Medulla oblongata (tissue), 1 donor: Measurements from ENCODE around the gene SH3BGRL2.
"Not testable (repeated sequence)": the region's sequence is repeated elsewhere in the genome, so short reads cannot be mapped to it uniquely, and the experiment has no call there.

ENCODE experiments used
- DNase-seq: peaks from one replicate; pipeline ENCODE4 v3.0.0-alpha.2; 2015; ENCODE audit errors: extremely low spot score

SH3BGRL2 gene

DNA sequence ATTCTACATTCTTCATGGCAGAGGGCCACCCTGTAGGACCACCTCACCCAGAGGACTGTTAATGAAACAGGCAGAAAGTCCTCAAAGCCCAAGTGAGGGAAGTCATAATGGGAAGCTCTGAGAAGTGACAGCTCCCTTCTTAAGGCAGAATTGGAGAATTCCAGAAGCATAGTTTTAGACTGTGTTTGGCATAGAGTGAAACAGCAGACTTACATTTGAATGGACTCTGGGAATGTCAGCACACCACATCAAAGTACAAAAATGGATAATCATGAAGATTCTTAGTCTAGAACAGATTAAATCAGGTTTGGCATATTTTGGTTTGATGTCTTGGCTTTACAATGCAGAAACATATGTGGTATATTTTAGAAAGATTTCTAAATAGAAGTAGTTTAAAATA is 17.9 kb downstream of the SH3BGRL2 start:
- DNase-seq = no peak

- no peak for DNase-seq
These were observed 19.8 kb downstream of the SH3BGRL2 start for GRCh38 chr6:79650950-79651349.

DNA sequence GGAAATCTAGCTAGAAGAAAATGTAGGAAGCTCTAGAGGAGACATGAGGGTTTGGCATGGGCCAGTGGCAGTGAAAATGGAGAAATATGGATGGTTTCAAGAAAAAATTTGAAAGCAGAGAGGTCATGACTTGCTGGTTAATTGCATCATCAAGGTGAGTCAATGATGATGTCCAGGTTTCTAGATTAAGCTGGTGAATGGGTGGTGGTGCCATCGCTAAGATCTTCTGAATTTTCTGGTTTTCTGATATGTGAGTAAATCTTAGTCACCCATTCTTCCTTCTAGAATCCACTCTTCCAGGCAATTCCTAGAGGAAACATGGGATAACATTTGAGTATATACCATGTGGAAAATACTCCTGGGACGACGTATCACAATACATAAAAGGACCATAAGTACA is 25.0 kb downstream of the SH3BGRL2 start:
- DNase-seq = no peak

DNA sequence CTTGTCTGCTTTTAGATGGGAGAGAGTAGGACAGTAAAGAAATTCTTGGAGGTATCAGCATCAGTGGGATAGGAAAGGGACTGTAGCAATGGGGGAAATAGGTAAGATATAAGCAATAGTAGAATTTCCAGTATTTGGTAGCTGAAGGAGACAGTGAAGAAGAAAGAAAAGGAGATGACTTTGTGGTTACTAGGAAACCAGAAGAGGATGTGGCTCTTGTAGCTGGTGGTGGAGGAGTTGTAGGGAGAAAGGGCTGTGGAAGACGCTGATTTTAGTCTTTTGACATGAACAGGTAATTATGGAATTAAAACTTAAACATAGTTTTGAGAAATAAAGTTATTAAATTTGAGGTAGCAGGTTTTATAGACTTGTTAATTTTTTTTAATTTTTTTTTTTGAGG is 26.1 kb downstream of the SH3BGRL2 start:
- no peak for DNase-seq

DNA sequence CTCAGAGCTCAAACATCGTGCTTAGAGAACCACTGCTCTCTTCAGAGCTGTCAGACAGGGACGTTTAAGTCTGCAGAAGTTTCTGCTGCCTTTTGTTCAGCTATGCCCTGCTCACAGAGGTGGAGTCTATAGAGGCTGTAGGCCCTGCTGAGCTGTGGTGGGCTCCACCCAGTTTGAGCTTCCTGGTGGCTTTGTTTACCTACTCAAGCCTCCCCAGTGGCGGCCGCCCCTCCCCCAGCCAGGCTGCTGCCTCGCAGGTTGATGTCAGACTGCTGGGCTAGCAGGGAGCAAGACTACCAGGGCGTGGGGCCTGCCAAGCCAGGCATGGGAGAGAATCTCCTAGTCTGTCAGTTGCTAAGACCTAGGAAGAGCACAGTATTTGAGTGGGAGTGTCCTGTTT is 32.5 kb downstream of the SH3BGRL2 start:
- DNase-seq = not testable (repeated sequence)

- no peak for DNase-seq
These were observed 34.8 kb downstream of the SH3BGRL2 start for GRCh38 chr6:79665725-79666551.

DNA sequence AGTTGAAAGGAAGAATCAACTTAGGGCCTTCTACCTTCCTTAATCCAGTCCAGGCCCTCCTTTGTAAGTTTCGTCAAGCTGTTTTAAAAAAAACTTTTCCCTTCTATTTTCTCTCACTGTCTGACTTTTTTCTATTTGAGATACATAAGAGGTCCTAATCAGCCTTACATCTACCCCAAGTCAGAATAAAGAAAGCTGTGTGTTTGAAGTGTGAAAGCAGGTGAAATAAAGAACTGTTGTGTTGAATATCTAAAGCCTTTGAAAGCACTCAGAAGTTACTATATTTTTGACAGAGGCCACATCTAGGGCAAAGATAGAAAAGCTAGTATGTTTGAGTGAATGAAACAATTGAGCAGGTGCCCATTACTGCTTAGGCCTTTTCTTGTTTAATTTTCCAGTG is 35.5 kb downstream of the SH3BGRL2 start:
- no peak for DNase-seq

GRCh38 chr6:79668381-79668780 is 37.3 kb downstream of the SH3BGRL2 start:
- DNase-seq = no peak

- no peak for DNase-seq
These were observed 38.6 kb downstream of the SH3BGRL2 start for GRCh38 chr6:79669766-79670165.

GRCh38 chr6:79670789-79671188 is 39.7 kb downstream of the SH3BGRL2 start:
- no peak for DNase-seq

DNA sequence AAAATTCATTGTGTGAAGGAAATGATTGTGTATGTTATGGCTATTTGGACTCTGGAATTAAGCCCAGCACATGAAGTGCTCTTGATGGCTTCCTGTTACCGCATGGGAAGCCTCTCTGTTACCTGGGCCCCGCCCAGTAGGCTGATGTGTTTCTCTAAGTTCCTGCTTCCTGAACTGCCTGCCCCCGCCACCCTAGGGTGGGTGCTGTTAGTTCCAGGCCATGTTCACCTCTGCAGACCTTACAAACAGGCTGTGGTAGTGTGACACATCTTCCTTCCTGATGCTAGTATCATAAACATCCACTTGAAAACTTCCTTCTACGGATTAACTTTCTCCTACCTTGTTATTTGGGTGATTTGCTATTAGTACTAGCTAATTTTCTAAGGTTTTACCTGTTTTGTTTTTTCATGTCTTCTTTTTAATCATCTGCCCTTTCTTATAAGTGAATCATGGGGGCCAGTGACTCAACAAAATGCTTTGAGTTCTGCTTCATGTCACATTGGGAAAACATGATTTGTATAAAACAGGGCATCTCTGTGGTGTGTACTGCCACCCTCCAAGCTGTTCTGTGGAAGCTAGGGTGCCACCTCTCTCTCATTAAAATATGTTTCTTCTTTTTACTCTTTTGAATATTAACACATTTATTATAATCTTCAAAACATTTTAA is 40.6 kb downstream of the SH3BGRL2 start:
- no peak for DNase-seq

- DNase-seq = no peak
These were observed 41.5 kb downstream of the SH3BGRL2 start for GRCh38 chr6:79672631-79673111.

DNA sequence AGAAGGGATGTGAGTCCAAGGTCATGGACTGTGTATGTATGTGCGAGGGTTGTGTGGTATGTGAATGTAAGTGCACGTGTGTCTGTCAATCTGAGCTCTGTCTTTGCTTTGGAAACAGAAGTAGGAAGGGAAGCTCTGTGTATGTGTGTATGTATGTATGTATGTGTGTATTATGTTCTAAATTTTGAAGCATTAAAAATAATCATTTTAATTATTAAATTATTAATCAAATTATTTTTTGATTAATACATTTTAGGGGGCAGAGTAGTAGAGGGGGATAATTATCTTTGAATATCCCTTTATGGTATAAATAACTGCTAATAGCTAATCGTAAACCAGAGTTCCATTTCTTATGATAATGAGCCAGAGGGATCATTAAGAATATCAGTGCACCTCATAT is 42.8 kb downstream of the SH3BGRL2 start:
- DNase-seq = no peak

DNA sequence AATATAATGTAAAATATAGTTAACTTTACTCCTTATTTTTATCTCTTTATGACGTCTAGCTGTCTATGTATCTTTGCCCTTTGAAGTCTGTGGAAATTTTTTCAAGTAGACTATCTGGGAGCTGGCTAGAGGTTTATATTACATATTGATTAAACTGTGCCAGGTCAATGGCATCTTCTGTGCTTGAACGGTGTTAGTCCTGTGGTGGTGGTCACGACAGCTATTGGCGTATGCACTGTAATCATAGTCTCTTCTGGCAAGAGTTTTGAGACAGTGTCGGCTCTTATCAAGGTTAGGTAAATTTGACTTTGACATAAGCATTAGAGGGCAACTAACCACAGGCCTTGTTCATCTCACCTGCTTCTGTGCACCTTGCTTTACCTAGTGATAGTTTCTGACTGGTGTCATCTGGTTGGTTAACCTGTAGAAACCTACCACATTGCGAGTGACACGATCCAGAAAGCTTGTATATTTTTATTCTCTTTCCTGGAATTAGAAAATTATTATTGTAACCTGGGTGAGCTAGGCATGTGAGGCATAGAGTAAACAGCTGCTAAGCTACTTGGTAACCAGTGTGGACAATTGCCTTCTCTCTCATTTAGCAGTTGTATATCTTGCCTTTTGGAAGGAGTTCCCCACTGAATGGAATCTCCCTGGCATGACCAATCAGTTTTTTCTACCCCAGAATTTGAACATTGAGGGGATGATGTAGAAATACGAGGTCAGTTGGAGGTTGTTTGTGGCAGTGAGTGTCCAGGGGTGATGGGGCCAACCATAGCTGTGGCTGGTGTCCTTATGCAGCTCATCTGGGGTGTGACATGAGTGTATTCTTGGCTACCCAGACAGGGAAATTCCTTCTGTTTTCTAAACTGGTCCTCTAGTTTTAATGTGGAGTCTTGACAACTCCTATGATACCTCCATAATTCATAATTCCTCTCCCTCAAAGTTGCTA is 45.9 kb downstream of the SH3BGRL2 start:
- DNase-seq = no peak

GRCh38 chr6:79682682-79683081 is 51.6 kb downstream of the SH3BGRL2 start:
- DNase-seq = not testable (repeated sequence)

DNA sequence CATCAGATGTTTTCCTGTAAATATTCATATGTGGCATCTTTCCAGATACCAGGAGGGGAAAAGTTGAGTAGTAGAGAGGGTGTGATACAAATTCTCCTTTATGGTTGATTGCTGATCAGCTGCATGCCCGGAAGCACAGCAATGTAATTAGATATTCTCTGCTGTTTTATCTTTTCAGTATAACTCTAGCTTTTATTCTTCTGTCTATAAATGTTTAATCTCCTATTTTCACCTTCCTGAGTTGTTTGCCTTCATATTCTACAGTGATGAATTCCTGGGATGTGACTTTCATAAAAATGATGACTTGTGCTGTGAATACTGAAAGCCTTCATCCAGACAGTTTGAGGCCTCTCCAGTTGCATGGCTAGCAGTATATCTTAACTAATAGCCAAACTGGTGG is 53.7 kb downstream of the SH3BGRL2 start:
- DNase-seq = no peak

GRCh38 chr6:79686707-79687309 is 55.7 kb downstream of the SH3BGRL2 start:
- DNase-seq = no peak

DNA sequence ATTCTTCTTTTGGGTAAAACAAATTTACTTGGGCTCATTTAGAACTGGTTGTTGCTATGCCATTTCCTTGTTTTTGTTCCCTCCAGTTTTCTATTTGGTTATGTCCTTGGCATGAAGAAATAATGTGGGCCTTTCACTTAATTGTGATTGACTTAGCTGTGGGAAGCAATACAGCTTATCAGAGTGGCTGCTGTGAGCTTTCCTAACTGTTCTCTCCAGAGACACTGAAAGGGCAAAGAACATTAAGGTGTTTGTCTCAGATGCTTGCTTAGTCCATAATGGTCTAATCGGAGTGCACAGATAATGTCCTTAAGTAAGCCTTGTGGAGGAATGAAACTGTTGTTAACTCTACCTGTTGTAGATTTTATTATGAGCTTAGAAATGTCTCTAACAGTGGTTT is 56.6 kb downstream of the SH3BGRL2 start:
- peak; percentile 38 for DNase-seq

DNA sequence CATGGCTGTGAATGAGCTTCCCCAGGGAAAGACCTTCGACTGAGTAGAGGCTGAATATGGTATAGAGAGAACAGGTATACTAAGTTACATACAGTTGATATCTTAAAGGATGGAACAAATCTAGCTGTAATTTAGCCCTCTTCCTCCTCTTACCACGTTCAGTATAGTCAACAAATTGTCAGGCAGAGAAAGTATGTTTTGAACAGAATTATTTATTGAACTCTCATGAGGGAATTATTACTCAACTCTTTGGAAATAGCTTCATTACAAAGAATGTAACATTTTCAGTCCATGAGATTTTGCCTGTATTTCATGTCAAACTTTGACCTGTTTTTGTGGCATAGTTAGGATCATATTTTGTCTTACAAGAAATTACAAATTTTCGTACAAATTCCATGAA is 63.0 kb downstream of the SH3BGRL2 start:
- DNase-seq = no peak

- DNase-seq = peak; percentile 32
These were observed 63.7 kb downstream of the SH3BGRL2 start for GRCh38 chr6:79694623-79695343.

DNA sequence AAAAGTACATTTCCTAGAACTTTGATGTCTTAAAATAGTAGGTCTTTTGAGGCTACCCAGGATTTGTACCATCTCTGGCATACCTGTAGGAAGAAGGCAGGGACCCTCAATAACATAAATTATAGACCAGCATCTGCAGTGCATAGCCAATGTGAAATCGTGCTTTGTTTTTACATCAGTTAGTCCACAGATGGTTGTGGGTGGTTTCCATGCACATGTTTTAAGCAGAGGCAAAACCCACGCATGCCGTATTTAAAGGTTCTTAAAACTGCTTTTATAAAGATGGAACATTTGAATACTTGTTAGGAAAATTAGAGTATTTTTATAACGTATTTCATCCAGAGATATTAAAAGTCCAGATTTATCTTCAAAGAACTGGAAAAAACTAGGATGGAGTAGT is 66.3 kb downstream of the SH3BGRL2 start:
- no peak for DNase-seq
